MCF 10A (cell line): ENCODE data around the gene HYAL1. TPM values are rescaled to one million over a fixed set of nuclear protein-coding genes. Genes with fewer than 3 reads are reported as not detected.

Experiments used
- BruUV-seq: library from RNA; stranded (reverse); fragments of 400-500 nt; replicated peaks from 2 replicates; lab custom pipeline; 2021; lab: Mats Ljungman, UMichigan
- CTCF ChIA-PET: fragments of 300-600 bp; sonication (Branson Sonifier 250); formaldehyde crosslinking; extraction: SDS; loops from one replicate; lab custom pipeline; 2021; ENCODE audit warnings: antibody characterized with exemption, inconsistent platforms; lab: Yijun Ruan, JAX
- POLR2A ChIA-PET: fragments of 300-600, 350-650 bp; sonication (Branson Sonifier 250); formaldehyde crosslinking; extraction: SDS; loops from one replicate; lab custom pipeline; 2020; ENCODE audit warnings: antibody characterized with exemption, inconsistent platforms; lab: Yijun Ruan, JAX
- DNase-seq: peaks from one replicate; pipeline ENCODE4 v3.0.0-alpha.2; 2018; ENCODE audit not compliant: unreplicated experiment
- H3K27ac Mint-ChIP-seq: one replicate; pipeline ENCODE4 v1.8.0; 2022; ENCODE audit warnings: mild to moderate bottlenecking, low read depth, mixed read lengths; ENCODE audit not compliant: unreplicated experiment
- H3K27me3 Mint-ChIP-seq: one replicate; pipeline ENCODE4 v1.8.0; 2022; ENCODE audit warnings: mixed read lengths; ENCODE audit not compliant: insufficient read depth, unreplicated experiment
- H3K36me3 Mint-ChIP-seq: one replicate; pipeline ENCODE4 v1.8.0; 2022; ENCODE audit warnings: mild to moderate bottlenecking, moderate library complexity, mixed read lengths; ENCODE audit not compliant: insufficient read depth, unreplicated experiment
- H3K4me1 Mint-ChIP-seq: one replicate; pipeline ENCODE4 v1.8.0; 2022; ENCODE audit warnings: mixed read lengths; ENCODE audit not compliant: insufficient read depth, unreplicated experiment
- H3K4me3 Mint-ChIP-seq: one replicate; pipeline ENCODE4 v1.8.0; 2022; ENCODE audit warnings: mild to moderate bottlenecking, moderate library complexity, mixed read lengths; ENCODE audit not compliant: unreplicated experiment
- H3K9me3 Mint-ChIP-seq: one replicate; pipeline ENCODE4 v1.8.0; 2022; ENCODE audit warnings: mixed read lengths; ENCODE audit not compliant: unreplicated experiment
- CTCF ChIP-seq: fragments of 200-600 bp; IDR thresholded peaks from one replicate; pipeline ENCODE4 v1.8.0; 2022; ENCODE audit warnings: antibody characterized with exemption, mild to moderate bottlenecking; ENCODE audit not compliant: unreplicated experiment
- intact Hi-C: fragments of 100-400 bp; cut with micrococcal nuclease; formaldehyde crosslinking; loops from 2 replicates; pipeline ENCODE4 v1.14.1; 2022
- total RNA-seq: library from RNA; stranded (reverse); gene quantifications from 2 replicates; pipeline ENCODE4 v1.2.3, GENCODE V29; 2022

HYAL1 gene
- total RNA-seq, 1 experiment from 2014 or later, result 0.70 TPM

- no peak for TF ChIP-seq CTCF
- no peaks in the 10 kb centered on the region for H3K9me3 Mint-ChIP-seq
- peak within 1 kb of the TSS; percentile 60 for H3K4me3 Mint-ChIP-seq
- H3K4me1 Mint-ChIP-seq, result peaks cover 16% of the 10 kb centered on the region
- H3K27me3 Mint-ChIP-seq, result no peaks in the 10 kb centered on the region
- CTCF ChIA-PET, result interaction anchor here (0.6 to 5.8 kb wide), 9 partner anchors 8 to 1336 kb away, joined by 3 to 46 read pairs (median 5); no protein-coding TSS in a partner anchor
- BruUV-seq, result no TSS peak
- DNase-seq, result peak; percentile 69
- POLR2A ChIA-PET, result interaction anchor here (0.6 to 1.7 kb wide), 5 partner anchors 9 to 119 kb away, joined by 3 to 7 read pairs (median 3); no protein-coding TSS in a partner anchor
- no peak within 1 kb of the TSS for H3K27ac Mint-ChIP-seq
- H3K36me3 Mint-ChIP-seq, result peaks cover 22% of the 10 kb centered on the region
- intact Hi-C loops, result loop anchor here (5.0 kb wide), 2 partner anchors 82 to 267 kb away; partner anchors contain the start of gene CISH
Observed at GRCh38 chr3:50345586-50346234, 42.3 kb upstream of the HYAL1 start, which contains the start of gene ZMYND10. ZMYND10 (minus strand) TSS chr3:50345732; CDS start chr3:50345579, 153 bp downstream.

GRCh38 chr3:50345008-50345407, 41.6 kb upstream of the HYAL1 start:
- peaks cover 12% of the 10 kb centered on the region for H3K4me1 Mint-ChIP-seq
- no peak for DNase-seq
- no peak overlapping the region for H3K27ac Mint-ChIP-seq
- H3K9me3 Mint-ChIP-seq, result no peaks in the 10 kb centered on the region
- no peaks in the 10 kb centered on the region for H3K27me3 Mint-ChIP-seq
- H3K36me3 Mint-ChIP-seq, result peaks cover 16% of the 10 kb centered on the region
- no TSS peak for BruUV-seq
- intact Hi-C loops, result loop anchor here (5.0 kb wide), 2 partner anchors 82 to 267 kb away; partner anchors contain the start of gene CISH
- H3K4me3 Mint-ChIP-seq, result peak overlapping the region; percentile 40
- ChIA-PET CTCF (interaction anchor here (0.6 to 1.7 kb wide), 7 partner anchors 9 to 1800 kb away, joined by 3 to 9 read pairs (median 4); no protein-coding TSS in a partner anchor), POLR2A (interaction anchor here (0.9 to 1.7 kb wide), 2 partner anchors 8 to 45 kb away, joined by 3 to 7 read pairs; no protein-coding TSS in a partner anchor)
- no peak for TF ChIP-seq CTCF

GRCh38 chr3:50342813-50343633, 39.6 kb upstream of the HYAL1 start:
- CTCF ChIA-PET, result interaction anchor here (0.6 to 1.4 kb wide), 6 partner anchors 8 to 208 kb away, joined by 3 to 8 read pairs (median 3); partner anchors contain the start of genes CYB561D2 and NPRL2
- Mint-ChIP-seq H3K9me3 (no peaks in the 10 kb centered on the region), H3K4me3 (no peak overlapping the region), H3K27ac (no peak overlapping the region), H3K36me3 (peaks cover 6% of the 10 kb centered on the region), H3K27me3 (no peaks in the 10 kb centered on the region), H3K4me1 (peaks cover 18% of the 10 kb centered on the region)
- no TSS peak for BruUV-seq
- intact Hi-C loops, result no loop called here
- no peak for TF ChIP-seq CTCF
- DNase-seq, result no peak
- POLR2A ChIA-PET, result interaction anchor here (1.4 kb wide), 1 partner anchor 226 kb away, joined by 3 read pairs; the partner anchor contains the start of gene HEMK1
